ENCODE measurements around the gene MYL6.

DNA sequence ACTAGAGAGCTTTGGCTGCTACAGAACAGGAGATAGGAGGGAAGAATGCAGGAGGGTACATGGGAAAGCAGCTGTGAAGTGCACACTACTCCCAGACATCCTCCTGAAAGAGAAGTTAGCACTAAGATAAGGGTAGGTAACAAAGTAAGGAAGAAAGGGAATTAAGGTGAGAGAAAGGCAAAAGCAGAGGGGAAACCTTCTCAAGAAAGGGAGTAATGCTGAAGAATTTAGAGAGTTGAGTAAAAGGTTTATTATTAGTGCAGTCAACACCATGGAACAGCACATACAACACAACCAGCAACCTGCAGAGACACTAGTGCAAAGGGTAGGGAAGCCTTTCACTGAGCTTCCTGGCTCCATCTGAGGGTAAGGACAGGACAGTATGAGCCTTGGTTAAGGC, 46.1 kb downstream of the MYL6 start:
- TF ChIP-seq POLR2A (IDR thresholded peaks at IDR 0.05) (no peak), CTCF (IDR thresholded peaks at IDR 0.05) (no peak)
